ENCODE data around the gene UBE2Q2. TPM values are rescaled to one million over a fixed set of nuclear protein-coding genes. Genes with fewer than 3 reads are reported as not detected.

The UBE2Q2 gene
- total RNA-seq, 1 donor from 2014 or later = 29.6 TPM

GRCh38 chr15:75832114-75832513 is 11.1 kb upstream of the UBE2Q2 start:
- TF ChIP-seq CTCF (IDR thresholded peaks at IDR 0.05) = no peak
- Histone ChIP-seq H3K9me3 (no peaks in the 10 kb centered on the region), H3K27me3 (no peaks in the 10 kb centered on the region), H3K4me3 (no peak overlapping the region), H3K36me3 (no peaks in the 10 kb centered on the region), H3K27ac (no peak overlapping the region), H3K4me1 (peaks cover 7% of the 10 kb centered on the region)
- DNase-seq (no peak), ATAC-seq (no peak)
- intact Hi-C loops (cut with DNase I) = no loop called here

DNA sequence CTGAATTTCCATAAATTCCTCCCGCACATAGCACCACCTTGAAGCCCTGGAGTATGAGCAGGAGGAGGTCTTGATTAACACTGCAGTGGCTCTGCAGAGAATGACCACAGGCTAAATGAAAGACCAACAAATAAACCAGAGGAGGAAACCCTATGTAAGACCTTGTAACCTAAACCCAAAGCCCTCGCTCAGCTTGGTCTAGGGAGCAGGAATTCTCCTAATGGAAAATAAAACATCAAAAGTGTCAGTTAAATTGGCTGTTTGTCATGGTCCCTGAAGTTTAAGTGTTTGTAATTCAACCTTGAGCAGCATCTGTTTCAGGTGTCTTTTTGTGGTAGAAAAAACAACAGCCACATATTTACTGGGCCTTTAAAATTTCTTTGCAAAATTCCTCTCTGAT is 9.2 kb upstream of the UBE2Q2 start:
- H3K36me3 ChIP-seq = no peaks in the 10 kb centered on the region
- intact Hi-C loops (cut with DNase I) = no loop called here
- no peak overlapping the region for H3K27ac ChIP-seq
- no peak overlapping the region for H3K4me3 ChIP-seq
- ATAC-seq = no peak
- peaks cover 7% of the 10 kb centered on the region for H3K4me1 ChIP-seq
- H3K27me3 ChIP-seq = no peaks in the 10 kb centered on the region
- TF ChIP-seq CTCF (IDR thresholded peaks at IDR 0.05) = no peak
- no peak for DNase-seq
- no peaks in the 10 kb centered on the region for H3K9me3 ChIP-seq

GRCh38 chr15:75835990-75836958 is 7.0 kb upstream of the UBE2Q2 start:
- no peak overlapping the region for H3K27ac ChIP-seq
- DNase-seq (no peak), ATAC-seq (no peak)
- no peaks in the 10 kb centered on the region for H3K27me3 ChIP-seq
- TF ChIP-seq CTCF (IDR thresholded peaks at IDR 0.05) = no peak
- no peak overlapping the region for H3K4me3 ChIP-seq
- H3K36me3 ChIP-seq = no peaks in the 10 kb centered on the region
- intact Hi-C loops (cut with DNase I) = no loop called here
- H3K9me3 ChIP-seq = no peaks in the 10 kb centered on the region
- H3K4me1 ChIP-seq = peaks cover 7% of the 10 kb centered on the region

- ATAC-seq = peak; percentile 91
- Histone ChIP-seq H3K4me1 (peaks cover 7% of the 10 kb centered on the region), H3K27ac (no peak overlapping the region), H3K27me3 (no peaks in the 10 kb centered on the region), H3K36me3 (no peaks in the 10 kb centered on the region), H3K4me3 (no peak overlapping the region), H3K9me3 (no peaks in the 10 kb centered on the region)
- no peak for DNase-seq
- TF ChIP-seq CTCF (IDR thresholded peaks at IDR 0.05) = no peak
- intact Hi-C loops (cut with DNase I) = no loop called here
Measured at GRCh38 chr15:75836959-75837334, 6.3 kb upstream of the UBE2Q2 start.

DNA sequence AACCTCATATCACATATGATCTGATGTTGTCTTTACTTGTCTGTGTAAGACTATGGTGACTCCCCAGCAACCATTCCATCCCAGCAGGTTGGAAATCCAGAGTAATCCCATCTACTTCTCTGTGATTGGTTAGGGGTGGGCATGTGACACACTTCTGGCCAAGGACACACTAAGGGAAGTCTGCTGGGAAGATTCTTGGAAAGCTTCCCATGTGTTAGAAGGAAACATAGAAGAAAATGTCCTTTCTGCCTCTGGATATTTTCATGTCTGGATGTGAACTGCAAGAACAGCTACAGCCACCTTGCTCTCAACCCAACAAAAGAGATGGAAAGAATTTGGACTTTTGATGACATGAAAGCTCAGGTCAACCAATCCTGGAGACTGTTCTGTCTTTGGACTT is 2.6 kb upstream of the UBE2Q2 start:
- no peaks in the 10 kb centered on the region for H3K36me3 ChIP-seq
- no peak for TF ChIP-seq CTCF (IDR thresholded peaks at IDR 0.05)
- intact Hi-C loops (cut with DNase I) = no loop called here
- H3K4me1 ChIP-seq = peaks cover 19% of the 10 kb centered on the region
- H3K4me3 ChIP-seq = no peak overlapping the region
- H3K27ac ChIP-seq = no peak overlapping the region
- H3K9me3 ChIP-seq = no peaks in the 10 kb centered on the region
- DNase-seq (no peak), ATAC-seq (no peak)
- no peaks in the 10 kb centered on the region for H3K27me3 ChIP-seq

All from upper lobe of right lung (tissue), 1 donor.